Measurements from ENCODE around the gene DEFB123. TPM values are rescaled to one million over a fixed set of nuclear protein-coding genes. Genes with fewer than 3 reads are reported as not detected.

The DEFB123 gene
- total and polyA plus RNA-seq, 9 of the 15 experiments (the other 6 are each of a cell fraction or from before 2014, with no cell fraction given), result not detected

DNA sequence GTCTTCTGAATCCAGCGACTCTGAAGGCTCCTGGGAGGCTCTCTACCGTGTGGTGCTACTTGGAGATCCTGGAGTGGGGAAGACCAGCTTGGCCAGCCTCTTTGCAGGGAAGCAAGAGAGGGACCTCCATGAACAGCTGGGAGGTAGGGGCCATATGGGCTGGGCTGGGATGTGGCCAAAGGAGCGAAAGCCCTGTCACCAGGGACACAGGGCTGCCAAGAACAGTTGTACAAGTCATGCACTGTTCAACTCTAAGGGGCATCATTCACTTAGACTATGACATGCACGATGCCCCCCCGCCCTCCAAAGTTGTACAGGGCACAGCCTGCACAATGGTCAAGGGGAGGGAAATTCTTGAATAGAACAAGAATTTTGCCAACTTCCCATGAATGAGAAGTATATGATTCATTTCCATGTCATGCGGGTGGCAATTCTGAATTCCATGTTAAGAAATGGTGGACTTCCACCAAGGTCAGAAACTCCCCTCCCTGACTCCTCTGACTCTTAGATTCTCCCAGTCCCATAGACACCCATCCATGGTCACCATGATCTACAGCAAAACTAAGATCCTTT is 36.3 kb downstream of the DEFB123 start (continued):
- TF ChIP-seq BACH1 (tag; IDR thresholded peaks at IDR 0.05) (no peak), FOXJ3 (CRISPR knock-in tag; IDR thresholded peaks at IDR 0.05) (no peak), NR0B1 (IDR thresholded peaks at IDR 0.05; ENCODE audit: partially characterized antibody) (no peak), ILK (tag; IDR thresholded peaks at IDR 0.05; ENCODE audit: borderline replicate concordance, low read depth) (no peak), ZNF263 (CRISPR knock-in tag; IDR thresholded peaks at IDR 0.05; ENCODE audit: borderline replicate concordance) (no peak)
- TF ChIP-seq, protein P1, sequence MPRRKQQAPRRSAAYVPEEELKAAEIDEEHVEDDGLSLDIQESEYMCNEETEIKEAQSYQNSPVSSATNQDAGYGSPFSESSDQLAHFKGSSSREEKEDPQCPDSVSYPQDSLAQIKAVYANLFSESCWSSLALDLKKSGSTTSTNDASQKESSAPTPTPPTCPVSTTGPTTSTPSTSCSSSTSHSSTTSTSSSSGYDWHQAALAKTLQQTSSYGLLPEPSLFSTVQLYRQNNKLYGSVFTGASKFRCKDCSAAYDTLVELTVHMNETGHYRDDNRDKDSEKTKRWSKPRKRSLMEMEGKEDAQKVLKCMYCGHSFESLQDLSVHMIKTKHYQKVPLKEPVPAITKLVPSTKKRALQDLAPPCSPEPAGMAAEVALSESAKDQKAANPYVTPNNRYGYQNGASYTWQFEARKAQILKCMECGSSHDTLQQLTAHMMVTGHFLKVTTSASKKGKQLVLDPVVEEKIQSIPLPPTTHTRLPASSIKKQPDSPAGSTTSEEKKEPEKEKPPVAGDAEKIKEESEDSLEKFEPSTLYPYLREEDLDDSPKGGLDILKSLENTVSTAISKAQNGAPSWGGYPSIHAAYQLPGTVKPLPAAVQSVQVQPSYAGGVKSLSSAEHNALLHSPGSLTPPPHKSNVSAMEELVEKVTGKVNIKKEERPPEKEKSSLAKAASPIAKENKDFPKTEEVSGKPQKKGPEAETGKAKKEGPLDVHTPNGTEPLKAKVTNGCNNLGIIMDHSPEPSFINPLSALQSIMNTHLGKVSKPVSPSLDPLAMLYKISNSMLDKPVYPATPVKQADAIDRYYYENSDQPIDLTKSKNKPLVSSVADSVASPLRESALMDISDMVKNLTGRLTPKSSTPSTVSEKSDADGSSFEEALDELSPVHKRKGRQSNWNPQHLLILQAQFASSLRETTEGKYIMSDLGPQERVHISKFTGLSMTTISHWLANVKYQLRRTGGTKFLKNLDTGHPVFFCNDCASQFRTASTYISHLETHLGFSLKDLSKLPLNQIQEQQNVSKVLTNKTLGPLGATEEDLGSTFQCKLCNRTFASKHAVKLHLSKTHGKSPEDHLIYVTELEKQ (CRISPR knock-in tag; IDR thresholded peaks at IDR 0.05), result no peak

Data from K562 (cell line).